Prostate gland (tissue), 2 donors: Measurements from ENCODE around the gene TUBGCP2.
A peak's percentile ranks its signal among the peaks of the same experiment; 100 is the strongest.

ENCODE experiments used
- CTCF ChIP-seq, 4 experiments: fragments of 200-600 bp in 2 of 4; fragments of 450-650 bp in 2 of 4; sonication (generic) in 2 of 4; IDR thresholded peaks; 1 replicate in 3 of 4; 2 replicates in 1 of 4; pipeline ENCODE4 v1.5.1; 2016 to 2019; ENCODE audit warnings: antibody characterized with exemption in 4 of 4, mild to moderate bottlenecking in 2 of 4, moderate library complexity in 2 of 4
- POLR2AphosphoS5 ChIP-seq: sonication (generic); formaldehyde crosslinking; IDR thresholded peaks from one replicate; pipeline ENCODE4 v1.6.1; 2017; ENCODE audit warnings: antibody characterized with exemption

DNA sequence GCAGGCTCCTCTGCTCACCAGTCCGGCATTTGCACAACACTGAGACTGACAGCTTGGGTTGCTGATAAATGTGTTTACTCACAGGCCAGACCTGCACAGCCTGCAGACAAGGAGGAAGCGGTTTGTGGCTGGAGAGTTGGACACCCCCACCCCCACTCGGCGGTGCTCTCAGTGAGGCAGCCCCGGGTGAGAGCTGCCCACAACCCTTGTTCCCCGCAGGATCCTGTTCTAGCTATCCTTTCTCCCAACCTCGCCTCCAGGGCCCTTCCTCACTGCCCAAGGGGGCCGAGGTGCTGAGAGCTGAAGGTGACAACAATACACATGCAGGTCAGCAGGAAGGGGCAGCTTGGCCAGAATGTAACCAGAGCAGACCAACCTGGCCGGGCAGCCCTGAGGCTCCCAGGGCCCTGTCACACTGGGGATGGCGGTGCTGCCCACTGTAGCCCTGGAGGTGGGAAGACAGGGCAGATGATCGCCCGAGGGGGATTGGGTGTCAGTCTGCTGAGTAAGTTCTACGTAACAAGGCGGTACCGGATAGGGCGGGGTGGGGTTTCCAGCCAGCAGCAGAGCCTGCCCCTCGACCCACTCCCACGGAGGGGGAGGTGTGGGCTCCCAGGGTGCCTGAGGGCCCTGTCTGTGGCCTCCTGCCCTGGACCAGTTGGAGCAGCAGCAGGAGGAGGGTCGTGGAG lies 30.0 kb downstream of the TUBGCP2 start:
- TF ChIP-seq CTCF (IDR thresholded peaks at IDR 0.05): no peak
- TF ChIP-seq POLR2AphosphoS5: peak; percentile 62
